WTC11 (cell line): ENCODE measurements around the gene STK11. TPM values are rescaled to one million over a fixed set of nuclear protein-coding genes. Genes with fewer than 3 reads are reported as not detected.

ENCODE experiments used
- ATAC-seq: fragments of 200-7000 bp; cut with Tn5 transposase; 2 replicates; pipeline ENCODE4 v1.10.0; 2021; ENCODE audit warnings: mild to moderate bottlenecking, moderate library complexity
- CTCF ChIA-PET: fragments of 300-600 bp; sonication (Branson Sonifier 250); formaldehyde crosslinking; loops from one replicate; lab custom pipeline; 2021; ENCODE audit warnings: antibody characterized with exemption; lab: Charles Lee
- POLR2A ChIA-PET: fragments of 350-600 bp; sonication (Branson Sonifier 250); formaldehyde crosslinking; loops from one replicate; lab custom pipeline; 2021; ENCODE audit warnings: antibody characterized with exemption; lab: Charles Lee
- DNase-seq: peaks from one replicate; pipeline ENCODE4 v3.0.0; 2021; ENCODE audit warnings: low spot score
- H3K27ac Mint-ChIP-seq: 2 replicates; pipeline ENCODE4 v1.8.0; 2021; ENCODE audit warnings: mixed read lengths
- H3K27me3 Mint-ChIP-seq: 2 replicates; pipeline ENCODE4 v1.8.0; 2021; ENCODE audit warnings: low read depth, mild to moderate bottlenecking, moderate library complexity, mixed read lengths
- H3K36me3 Mint-ChIP-seq: 2 replicates; pipeline ENCODE4 v1.8.0; 2021; ENCODE audit warnings: mixed read lengths
- H3K4me1 Mint-ChIP-seq: 2 replicates; pipeline ENCODE4 v1.8.0; 2022; ENCODE audit warnings: mixed read lengths
- H3K4me3 Mint-ChIP-seq: 2 replicates; pipeline ENCODE4 v1.8.0; 2021; ENCODE audit warnings: mild to moderate bottlenecking, moderate library complexity, mixed read lengths
- H3K9me3 Mint-ChIP-seq: 2 replicates; pipeline ENCODE4 v1.8.0; 2021; ENCODE audit warnings: mixed read lengths
- CREM ChIP-seq: sonication (generic); formaldehyde crosslinking; IDR thresholded peaks from 2 replicates; pipeline ENCODE4 v1.8.1; 2022; ENCODE audit warnings: mild to moderate bottlenecking, missing genetic modification reagents, moderate library complexity
- ETV6 ChIP-seq: sonication (generic); formaldehyde crosslinking; IDR thresholded peaks from 2 replicates; pipeline ENCODE4 v1.8.1; 2022; ENCODE audit warnings: mild to moderate bottlenecking, missing genetic modification reagents
- KAT7 ChIP-seq: sonication (generic); formaldehyde crosslinking; IDR thresholded peaks from 2 replicates; pipeline ENCODE4 v1.8.1; 2023; ENCODE audit warnings: missing genetic modification reagents, mild to moderate bottlenecking, borderline replicate concordance
- NFATC4 ChIP-seq: fragments of 250-450 bp; sonication (Bioruptor Pico); IDR thresholded peaks from 2 replicates; pipeline ENCODE4 v1.9.0; 2021; ENCODE audit warnings: mild to moderate bottlenecking
- NR3C1 ChIP-seq: sonication (generic); formaldehyde crosslinking; conservative IDR thresholded peaks from 2 replicates; pipeline ENCODE4 v1.8.1; 2023; ENCODE audit warnings: low read depth, mild to moderate bottlenecking, missing genetic modification reagents
- PRRX2 ChIP-seq: fragments of 250-450 bp; sonication (Bioruptor Pico); IDR thresholded peaks from 2 replicates; pipeline ENCODE4 v1.8.0; 2021; ENCODE audit warnings: mild to moderate bottlenecking
- SMAD4 ChIP-seq: sonication (generic); formaldehyde crosslinking; IDR thresholded peaks from 2 replicates; pipeline ENCODE4 v1.8.0; 2022; ENCODE audit warnings: mild to moderate bottlenecking, missing genetic modification reagents
- ZBTB21 ChIP-seq: sonication (generic); formaldehyde crosslinking; IDR thresholded peaks from 2 replicates; pipeline ENCODE4 v1.8.1; 2023; ENCODE audit warnings: mild to moderate bottlenecking, missing genetic modification reagents, borderline replicate concordance
- ZNF317 ChIP-seq: sonication (generic); formaldehyde crosslinking; IDR thresholded peaks from 2 replicates; pipeline ENCODE4 v1.8.1; 2023; ENCODE audit warnings: low read depth, mild to moderate bottlenecking, moderate library complexity, missing genetic modification reagents, borderline replicate concordance
- ZNF671 ChIP-seq: fragments of 250-450 bp; sonication (Bioruptor Pico); IDR thresholded peaks from 2 replicates; pipeline ENCODE4 v1.8.0; 2021; ENCODE audit warnings: mild to moderate bottlenecking
- total RNA-seq: library from RNA; stranded (reverse); gene quantifications from 3 replicates; pipeline ENCODE4 v1.2.3, GENCODE V29; 2021
- TF ChIP-seq, protein P1 (sequence below): sonication (generic); formaldehyde crosslinking; IDR thresholded peaks from 2 replicates; pipeline ENCODE4 v1.8.1; 2022; ENCODE audit warnings: mild to moderate bottlenecking, moderate library complexity, missing genetic modification reagents
- TF ChIP-seq, protein P2 (sequence below): sonication (generic); formaldehyde crosslinking; IDR thresholded peaks from 2 replicates; pipeline ENCODE4 v1.8.1; 2023; ENCODE audit warnings: mild to moderate bottlenecking, missing genetic modification reagents
- TF ChIP-seq, protein P3 (sequence below): fragments of 250-450 bp; sonication (Bioruptor Pico); IDR thresholded peaks from 2 replicates; pipeline ENCODE4 v2.1.2; 2022; ENCODE audit warnings: mild to moderate bottlenecking, moderate library complexity
- TF ChIP-seq, protein P4 (sequence below): sonication (generic); formaldehyde crosslinking; IDR thresholded peaks from 2 replicates; pipeline ENCODE4 v1.8.1; 2022; ENCODE audit warnings: low read depth, mild to moderate bottlenecking, moderate library complexity, missing genetic modification reagents, borderline replicate concordance
- TF ChIP-seq, protein P5 (sequence below): fragments of 250-450 bp; sonication (Bioruptor Pico); conservative IDR thresholded peaks from 2 replicates; pipeline ENCODE4 v1.9.0; 2021; ENCODE audit warnings: mild to moderate bottlenecking
- TF ChIP-seq, protein P6 (sequence below): sonication (generic); formaldehyde crosslinking; IDR thresholded peaks from 2 replicates; pipeline ENCODE4 v1.8.1; 2022; ENCODE audit warnings: low read depth, missing genetic modification reagents, borderline replicate concordance
- TF ChIP-seq, protein P7 (sequence below): sonication (generic); formaldehyde crosslinking; IDR thresholded peaks from 2 replicates; pipeline ENCODE4 v1.8.0; 2022; ENCODE audit warnings: mild to moderate bottlenecking, missing genetic modification reagents
- TF ChIP-seq, protein P8 (sequence below): sonication (generic); formaldehyde crosslinking; IDR thresholded peaks from 2 replicates; pipeline ENCODE4 v1.8.0; 2022; ENCODE audit warnings: mild to moderate bottlenecking, missing genetic modification reagents

The STK11 gene
- total RNA-seq, 1 experiment from 2014 or later, result 112 TPM

DNA sequence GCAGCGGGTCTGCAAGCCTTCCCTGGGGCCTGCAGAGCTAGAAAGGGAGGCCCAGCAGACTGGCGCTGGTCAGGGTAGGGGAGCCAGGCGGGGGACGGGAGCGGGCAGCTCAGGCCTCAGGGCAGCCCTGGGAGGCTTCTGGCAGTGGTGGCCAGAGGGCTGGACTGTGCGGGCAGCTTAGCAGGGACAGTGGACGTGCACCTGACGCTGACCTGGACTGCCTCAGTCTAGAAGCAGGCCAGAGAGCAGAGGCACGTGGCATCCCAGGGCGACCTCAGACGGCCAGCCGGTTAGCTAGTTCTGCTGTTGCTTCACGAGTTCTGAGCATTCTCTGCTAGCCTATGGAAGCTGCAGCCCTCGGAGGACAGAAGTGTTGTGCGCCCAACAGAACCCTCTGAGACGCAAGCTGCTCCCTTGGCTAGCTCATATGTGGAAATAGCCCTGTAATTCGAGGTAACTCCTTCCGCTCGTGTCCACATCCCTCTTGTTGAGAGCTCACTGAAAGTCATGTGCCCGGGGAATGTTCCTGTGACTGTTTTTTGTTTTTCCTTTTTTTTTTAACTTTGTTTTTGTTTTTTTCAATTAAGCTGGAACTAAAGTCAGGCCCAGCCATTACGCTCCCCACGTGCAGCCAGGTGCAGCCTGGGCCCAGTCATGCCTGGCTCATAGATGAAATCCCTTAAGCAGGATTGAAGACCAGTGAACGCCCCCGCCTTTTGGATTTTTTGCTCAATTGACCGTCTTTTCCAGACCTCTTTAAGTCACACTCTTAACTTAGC, 67.9 kb downstream of the STK11 start (continued):
- TF ChIP-seq NFATC4 (CRISPR knock-in tag) (0 out of 2 replicates have a peak, but pooled peaks have one; percentile 35), SMAD4 (CRISPR knock-in tag) (no peak), ZBTB21 (CRISPR knock-in tag) (no peak), PRRX2 (0 out of 2 replicates have a peak, but pooled peaks have one; percentile 31), CREM (no peak)
- TF ChIP-seq, protein P1, sequence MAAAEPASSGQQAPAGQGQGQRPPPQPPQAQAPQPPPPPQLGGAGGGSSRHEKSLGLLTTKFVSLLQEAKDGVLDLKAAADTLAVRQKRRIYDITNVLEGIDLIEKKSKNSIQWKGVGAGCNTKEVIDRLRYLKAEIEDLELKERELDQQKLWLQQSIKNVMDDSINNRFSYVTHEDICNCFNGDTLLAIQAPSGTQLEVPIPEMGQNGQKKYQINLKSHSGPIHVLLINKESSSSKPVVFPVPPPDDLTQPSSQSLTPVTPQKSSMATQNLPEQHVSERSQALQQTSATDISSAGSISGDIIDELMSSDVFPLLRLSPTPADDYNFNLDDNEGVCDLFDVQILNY (CRISPR knock-in tag), result no peak
- TF ChIP-seq, protein P2, sequence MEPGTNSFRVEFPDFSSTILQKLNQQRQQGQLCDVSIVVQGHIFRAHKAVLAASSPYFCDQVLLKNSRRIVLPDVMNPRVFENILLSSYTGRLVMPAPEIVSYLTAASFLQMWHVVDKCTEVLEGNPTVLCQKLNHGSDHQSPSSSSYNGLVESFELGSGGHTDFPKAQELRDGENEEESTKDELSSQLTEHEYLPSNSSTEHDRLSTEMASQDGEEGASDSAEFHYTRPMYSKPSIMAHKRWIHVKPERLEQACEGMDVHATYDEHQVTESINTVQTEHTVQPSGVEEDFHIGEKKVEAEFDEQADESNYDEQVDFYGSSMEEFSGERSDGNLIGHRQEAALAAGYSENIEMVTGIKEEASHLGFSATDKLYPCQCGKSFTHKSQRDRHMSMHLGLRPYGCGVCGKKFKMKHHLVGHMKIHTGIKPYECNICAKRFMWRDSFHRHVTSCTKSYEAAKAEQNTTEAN (CRISPR knock-in tag), result no peak
- TF ChIP-seq, protein P3, sequence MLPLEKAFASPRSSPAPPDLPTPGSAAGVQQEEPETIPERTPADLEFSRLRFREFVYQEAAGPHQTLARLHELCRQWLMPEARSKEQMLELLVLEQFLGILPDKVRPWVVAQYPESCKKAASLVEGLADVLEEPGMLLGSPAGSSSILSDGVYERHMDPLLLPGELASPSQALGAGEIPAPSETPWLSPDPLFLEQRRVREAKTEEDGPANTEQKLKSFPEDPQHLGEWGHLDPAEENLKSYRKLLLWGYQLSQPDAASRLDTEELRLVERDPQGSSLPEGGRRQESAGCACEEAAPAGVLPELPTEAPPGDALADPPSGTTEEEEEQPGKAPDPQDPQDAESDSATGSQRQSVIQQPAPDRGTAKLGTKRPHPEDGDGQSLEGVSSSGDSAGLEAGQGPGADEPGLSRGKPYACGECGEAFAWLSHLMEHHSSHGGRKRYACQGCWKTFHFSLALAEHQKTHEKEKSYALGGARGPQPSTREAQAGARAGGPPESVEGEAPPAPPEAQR (CRISPR knock-in tag), result no peak

DNA sequence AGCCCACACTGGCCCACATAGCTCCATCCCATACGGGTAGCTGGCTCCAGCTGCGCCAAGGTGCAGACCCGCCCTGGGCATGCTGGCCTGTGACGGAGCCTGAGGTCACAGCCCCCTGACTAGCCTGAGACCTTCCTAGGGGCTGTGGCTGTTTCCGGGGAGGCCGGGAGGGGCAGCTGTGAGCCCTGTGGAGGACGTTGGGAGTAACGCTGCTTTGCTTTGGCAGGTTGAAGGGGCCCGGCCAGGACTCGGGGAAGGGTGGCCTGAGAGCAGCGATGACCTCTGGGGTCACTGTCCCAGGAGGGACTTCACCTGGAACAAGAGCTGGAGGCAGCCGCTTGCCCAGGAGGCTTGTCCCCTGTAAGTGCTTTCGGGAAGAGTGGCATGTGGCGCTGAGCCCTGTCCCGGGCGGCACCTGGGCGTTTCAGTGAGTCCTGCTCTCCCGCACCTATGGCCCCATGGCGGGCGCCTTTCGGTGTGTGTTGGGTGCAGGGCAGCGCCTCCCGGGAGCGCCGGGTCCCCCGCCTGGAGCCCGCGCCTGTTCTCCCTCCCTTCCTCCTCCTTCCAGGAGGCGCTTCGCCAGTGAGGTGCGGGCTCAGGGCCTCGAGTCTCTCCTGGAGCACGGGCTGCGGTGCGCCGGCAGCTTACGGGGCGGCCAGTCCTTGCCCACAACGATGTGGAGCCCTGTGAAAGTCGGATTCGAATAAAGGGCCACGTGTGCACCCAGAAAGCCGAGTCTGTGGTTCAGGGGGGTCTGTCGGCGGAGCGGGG, 68.7 kb downstream of the STK11 start:
- Mint-ChIP-seq H3K27me3 (no peaks in the 10 kb centered on the region), H3K36me3 (peaks cover 45% of the 10 kb centered on the region), H3K27ac (peak overlapping the region; percentile 95), H3K9me3 (no peaks in the 10 kb centered on the region), H3K4me1 (peaks cover 41% of the 10 kb centered on the region), H3K4me3 (peak overlapping the region; percentile 67)
- TF ChIP-seq, protein P4, sequence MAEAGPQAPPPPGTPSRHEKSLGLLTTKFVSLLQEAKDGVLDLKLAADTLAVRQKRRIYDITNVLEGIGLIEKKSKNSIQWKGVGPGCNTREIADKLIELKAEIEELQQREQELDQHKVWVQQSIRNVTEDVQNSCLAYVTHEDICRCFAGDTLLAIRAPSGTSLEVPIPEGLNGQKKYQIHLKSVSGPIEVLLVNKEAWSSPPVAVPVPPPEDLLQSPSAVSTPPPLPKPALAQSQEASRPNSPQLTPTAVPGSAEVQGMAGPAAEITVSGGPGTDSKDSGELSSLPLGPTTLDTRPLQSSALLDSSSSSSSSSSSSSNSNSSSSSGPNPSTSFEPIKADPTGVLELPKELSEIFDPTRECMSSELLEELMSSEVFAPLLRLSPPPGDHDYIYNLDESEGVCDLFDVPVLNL (CRISPR knock-in tag), result no peak
- TF ChIP-seq KAT7 (CRISPR knock-in tag) (0 out of 2 replicates have a peak, but pooled peaks have one; percentile 1), ETV6 (no peak), NFATC4 (CRISPR knock-in tag) (no peak)
- POLR2A ChIA-PET, result interaction anchor here (0.7 to 1.7 kb wide), 4 partner anchors 14 to 181 kb away, joined by 3 to 6 read pairs (median 4); no protein-coding TSS in a partner anchor
- CTCF ChIA-PET, result interaction anchor here (0.6 to 3.0 kb wide), 3 partner anchors 30 to 232 kb away, joined by 3 to 24 read pairs (median 3); no protein-coding TSS in a partner anchor
- DNase-seq (no peak), ATAC-seq (no peak)

DNA sequence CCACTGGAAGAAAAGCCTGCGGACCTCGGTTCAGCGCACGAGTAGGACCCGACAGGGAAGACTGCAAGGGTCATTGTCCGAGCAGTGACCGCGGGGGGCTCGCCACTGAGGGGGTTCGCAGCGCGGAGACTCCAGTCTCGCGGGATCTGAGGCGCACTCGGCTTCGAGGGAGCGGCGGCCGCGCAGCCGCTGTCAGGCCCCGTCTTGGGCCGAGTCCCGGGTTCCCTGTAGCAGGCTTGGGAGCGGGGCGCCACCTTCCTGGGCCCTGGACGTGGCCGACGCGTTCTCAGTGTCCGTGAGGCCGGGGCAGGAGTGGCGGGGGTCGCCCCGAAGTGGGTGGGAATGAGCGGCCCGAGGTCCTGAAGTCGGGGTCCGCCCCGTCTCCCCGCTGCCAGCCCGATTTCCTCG, 69.3 kb downstream of the STK11 start:
- Mint-ChIP-seq H3K9me3 (no peaks in the 10 kb centered on the region), H3K4me3 (peak overlapping the region; percentile 67), H3K27ac (peak overlapping the region; percentile 95), H3K4me1 (peaks cover 39% of the 10 kb centered on the region), H3K36me3 (peaks cover 45% of the 10 kb centered on the region), H3K27me3 (no peaks in the 10 kb centered on the region)
- CTCF ChIA-PET, result interaction anchor here (0.6 to 3.0 kb wide), 7 partner anchors 8 to 271 kb away, joined by 3 to 27 read pairs (median 5); no protein-coding TSS in a partner anchor
- POLR2A ChIA-PET, result interaction anchor here (1.0 to 1.7 kb wide), 5 partner anchors 8 to 140 kb away, joined by 3 to 7 read pairs (median 5); no protein-coding TSS in a partner anchor
- no peak for DNase-seq
- ATAC-seq, result peak; percentile 1
- no peak for TF ChIP-seq NR3C1 (CRISPR knock-in tag)
- TF ChIP-seq, protein P5, sequence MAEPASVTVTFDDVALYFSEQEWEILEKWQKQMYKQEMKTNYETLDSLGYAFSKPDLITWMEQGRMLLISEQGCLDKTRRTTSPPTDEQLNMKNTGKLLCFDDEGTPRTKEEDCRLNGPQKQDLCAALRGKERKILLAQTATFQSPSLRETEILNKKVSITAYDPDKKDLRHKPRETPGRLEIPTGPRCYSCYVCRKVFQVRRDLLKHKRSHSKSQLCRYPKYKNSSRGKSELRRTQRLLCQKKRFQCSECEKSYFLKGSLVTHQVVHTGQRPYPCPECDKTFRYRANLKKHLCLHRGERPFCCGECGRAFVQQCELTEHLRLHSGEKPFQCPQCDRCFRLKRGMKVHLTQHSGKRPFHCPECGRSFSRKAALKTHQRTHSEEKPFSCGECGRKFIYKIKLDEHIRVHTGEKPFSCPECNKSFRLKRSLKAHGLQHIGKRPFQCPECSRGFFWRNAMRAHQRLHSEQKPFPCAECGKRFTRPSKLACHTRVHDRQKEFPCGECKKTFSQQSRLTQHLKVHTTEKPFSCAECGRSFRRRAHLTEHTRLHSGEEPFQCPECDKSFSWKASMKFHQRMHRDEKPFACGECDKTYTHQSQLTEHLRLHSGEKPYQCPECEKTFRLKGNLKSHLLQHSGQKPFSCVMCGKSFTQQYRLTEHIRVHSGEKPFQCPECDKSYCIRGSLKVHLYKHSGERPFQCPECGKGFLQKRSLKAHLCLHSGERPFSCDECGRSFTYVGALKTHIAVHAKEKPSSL, result no peak
- TF ChIP-seq, protein P6, sequence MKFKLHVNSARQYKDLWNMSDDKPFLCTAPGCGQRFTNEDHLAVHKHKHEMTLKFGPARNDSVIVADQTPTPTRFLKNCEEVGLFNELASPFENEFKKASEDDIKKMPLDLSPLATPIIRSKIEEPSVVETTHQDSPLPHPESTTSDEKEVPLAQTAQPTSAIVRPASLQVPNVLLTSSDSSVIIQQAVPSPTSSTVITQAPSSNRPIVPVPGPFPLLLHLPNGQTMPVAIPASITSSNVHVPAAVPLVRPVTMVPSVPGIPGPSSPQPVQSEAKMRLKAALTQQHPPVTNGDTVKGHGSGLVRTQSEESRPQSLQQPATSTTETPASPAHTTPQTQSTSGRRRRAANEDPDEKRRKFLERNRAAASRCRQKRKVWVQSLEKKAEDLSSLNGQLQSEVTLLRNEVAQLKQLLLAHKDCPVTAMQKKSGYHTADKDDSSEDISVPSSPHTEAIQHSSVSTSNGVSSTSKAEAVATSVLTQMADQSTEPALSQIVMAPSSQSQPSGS (CRISPR knock-in tag), result 0 out of 2 replicates have a peak, but pooled peaks have one; percentile 46
- TF ChIP-seq NFATC4 (CRISPR knock-in tag), result peak; percentile 66; the same call in 1 of the 2 replicates
- TF ChIP-seq, protein P7, sequence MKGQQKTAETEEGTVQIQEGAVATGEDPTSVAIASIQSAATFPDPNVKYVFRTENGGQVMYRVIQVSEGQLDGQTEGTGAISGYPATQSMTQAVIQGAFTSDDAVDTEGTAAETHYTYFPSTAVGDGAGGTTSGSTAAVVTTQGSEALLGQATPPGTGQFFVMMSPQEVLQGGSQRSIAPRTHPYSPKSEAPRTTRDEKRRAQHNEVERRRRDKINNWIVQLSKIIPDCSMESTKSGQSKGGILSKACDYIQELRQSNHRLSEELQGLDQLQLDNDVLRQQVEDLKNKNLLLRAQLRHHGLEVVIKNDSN (CRISPR knock-in tag), result peak; percentile 49; the same call in 1 of the 2 replicates
- peak; percentile 84; the same call in 1 of the 2 replicates for TF ChIP-seq ZNF671
- no peak for TF ChIP-seq ZNF317
- TF ChIP-seq, protein P8, sequence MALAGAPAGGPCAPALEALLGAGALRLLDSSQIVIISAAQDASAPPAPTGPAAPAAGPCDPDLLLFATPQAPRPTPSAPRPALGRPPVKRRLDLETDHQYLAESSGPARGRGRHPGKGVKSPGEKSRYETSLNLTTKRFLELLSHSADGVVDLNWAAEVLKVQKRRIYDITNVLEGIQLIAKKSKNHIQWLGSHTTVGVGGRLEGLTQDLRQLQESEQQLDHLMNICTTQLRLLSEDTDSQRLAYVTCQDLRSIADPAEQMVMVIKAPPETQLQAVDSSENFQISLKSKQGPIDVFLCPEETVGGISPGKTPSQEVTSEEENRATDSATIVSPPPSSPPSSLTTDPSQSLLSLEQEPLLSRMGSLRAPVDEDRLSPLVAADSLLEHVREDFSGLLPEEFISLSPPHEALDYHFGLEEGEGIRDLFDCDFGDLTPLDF (CRISPR knock-in tag), result peak; percentile 68; the same call in 1 of the 2 replicates
